GM18505 (cell line): ENCODE results near the gene TEN1.
"Not testable (repeated sequence)": the region's sequence is repeated elsewhere in the genome, so short reads cannot be mapped to it uniquely, and the experiment has no call there.

ENCODE experiments used
- ATAC-seq: cut with Tn5 transposase; IDR thresholded peaks from one replicate; pipeline ENCODE4 v1.9.1; 2021; ENCODE audit not compliant: unreplicated experiment
- POLR2A ChIP-seq: IDR thresholded peaks from 4 replicates; pipeline ENCODE4 v1.6.1; 2011; ENCODE audit warnings: borderline replicate concordance; ENCODE audit not compliant: insufficient read depth, insufficient read length; ENCODE audit errors: extremely low read depth

The TEN1 gene

GRCh38 chr17:75959051-75959838, 19.8 kb upstream of the TEN1 start:
- no peak for ATAC-seq
- no peak for TF ChIP-seq POLR2A

GRCh38 chr17:75959839-75960511, 19.1 kb upstream of the TEN1 start:
- ATAC-seq: no peak
- no peak for TF ChIP-seq POLR2A

- no peak for TF ChIP-seq POLR2A
- no peak for ATAC-seq
Observed at GRCh38 chr17:75965468-75965867, 13.6 kb upstream of the TEN1 start.

DNA sequence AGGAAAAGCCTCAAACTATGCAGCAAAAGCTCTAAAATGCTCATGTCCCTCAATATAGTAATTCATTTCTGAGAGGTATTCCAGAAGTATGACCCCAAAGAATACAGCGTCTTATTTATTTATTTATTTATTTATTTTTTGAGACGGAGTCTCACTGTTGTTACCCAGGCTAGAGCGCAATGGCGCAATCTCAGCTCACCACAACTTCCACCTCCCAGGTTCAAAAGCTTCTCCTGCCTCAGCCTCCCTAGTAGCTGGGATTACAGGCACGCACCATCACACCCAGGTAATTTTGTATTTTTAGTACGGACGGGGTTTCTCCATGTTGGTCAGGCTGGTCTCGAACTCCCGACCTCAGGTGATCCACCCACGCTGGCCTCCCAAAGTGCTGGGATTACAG, 10.0 kb upstream of the TEN1 start:
- not testable (repeated sequence) for ATAC-seq

GRCh38 chr17:75970011-75970523, 9.0 kb upstream of the TEN1 start:
- no peak for TF ChIP-seq POLR2A

GRCh38 chr17:75970626-75971025, 8.4 kb upstream of the TEN1 start:
- ATAC-seq: no peak
- TF ChIP-seq POLR2A: no peak

More at GRCh38 chr17:75970011-75970523, 9.0 kb upstream of the TEN1 start:
- ATAC-seq: no peak

DNA sequence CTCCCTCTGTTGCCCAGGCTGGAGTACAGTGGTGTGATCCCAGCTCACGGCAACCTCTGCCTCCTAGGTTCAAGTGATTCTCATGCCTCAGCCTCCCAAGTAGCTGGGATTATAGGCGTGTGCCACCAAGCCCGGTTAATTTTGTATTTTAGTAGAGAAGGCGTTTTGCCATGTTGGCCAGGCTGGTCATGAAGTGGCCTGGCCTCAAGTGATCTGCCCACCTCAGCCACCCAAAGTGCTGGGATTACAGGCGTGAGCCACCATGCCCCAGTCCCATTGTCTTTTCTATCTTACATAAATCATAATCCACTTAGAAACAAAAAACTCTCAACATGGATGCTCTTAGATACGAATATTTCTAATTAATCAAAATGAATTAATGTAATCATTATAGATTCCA, 3.9 kb upstream of the TEN1 start:
- ATAC-seq: not testable (repeated sequence)

GRCh38 chr17:75975757-75976174, 3.3 kb upstream of the TEN1 start:
- no peak for ATAC-seq
- TF ChIP-seq POLR2A: no peak

DNA sequence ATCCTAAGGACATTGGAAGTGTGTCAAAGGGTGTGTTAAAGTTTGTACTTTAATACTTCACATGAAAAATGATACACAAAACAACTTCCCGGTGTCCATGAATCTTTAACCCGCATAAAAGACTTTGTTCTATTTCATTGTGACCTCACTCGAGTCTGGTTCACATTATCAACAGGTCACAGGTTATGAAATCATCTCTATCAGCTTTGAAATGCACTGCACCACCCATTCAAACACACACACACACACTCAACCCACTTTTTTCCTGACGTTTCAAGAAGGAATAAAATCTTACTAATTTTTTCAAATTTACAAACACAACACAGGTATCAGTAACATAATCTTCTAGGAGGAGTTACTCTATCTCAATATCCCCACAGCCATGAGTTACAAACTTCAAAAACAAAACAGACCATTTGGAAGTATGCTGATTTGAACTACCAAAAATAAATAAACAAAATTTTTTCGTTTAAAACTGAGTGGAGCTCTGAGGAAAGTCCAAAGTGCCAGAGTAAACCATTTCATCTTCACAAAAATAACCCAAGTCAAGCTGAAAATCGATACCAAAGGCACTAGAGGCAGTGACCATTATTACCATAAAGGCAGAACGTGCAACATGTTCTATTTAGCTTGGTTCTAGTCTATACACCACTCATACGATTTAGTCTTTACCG, 2.7 kb upstream of the TEN1 start:
- TF ChIP-seq POLR2A: no peak
- ATAC-seq: no peak

DNA sequence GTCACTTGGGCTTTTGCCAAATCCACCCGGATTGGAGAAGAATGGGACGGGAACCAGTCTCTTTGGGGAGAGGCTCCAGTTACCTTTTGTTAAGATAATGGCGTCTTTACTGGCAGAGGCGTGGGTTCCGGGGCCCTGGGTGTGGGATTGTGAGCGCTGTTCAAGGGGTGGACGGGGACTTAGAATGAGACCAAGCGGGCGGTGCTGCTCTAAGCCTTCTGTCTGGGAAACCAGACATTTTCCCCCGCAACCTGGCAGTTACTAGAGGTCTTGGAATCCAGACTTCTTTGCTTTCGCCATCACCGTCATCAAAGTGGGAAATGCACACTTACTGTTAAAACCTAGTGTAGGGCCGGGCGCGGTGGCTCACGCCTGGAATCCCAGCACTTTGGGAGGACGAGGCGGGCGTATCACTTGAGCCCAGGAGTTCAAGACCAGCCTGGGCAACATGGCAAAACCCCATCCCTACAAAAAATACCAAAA, 706 bp downstream of the TEN1 start:
- peak; percentile 21 for ATAC-seq
- TF ChIP-seq POLR2A: no peak

- no peak for ATAC-seq
Observed at GRCh38 chr17:75980188-75981018, 1.4 kb downstream of the TEN1 start.

DNA sequence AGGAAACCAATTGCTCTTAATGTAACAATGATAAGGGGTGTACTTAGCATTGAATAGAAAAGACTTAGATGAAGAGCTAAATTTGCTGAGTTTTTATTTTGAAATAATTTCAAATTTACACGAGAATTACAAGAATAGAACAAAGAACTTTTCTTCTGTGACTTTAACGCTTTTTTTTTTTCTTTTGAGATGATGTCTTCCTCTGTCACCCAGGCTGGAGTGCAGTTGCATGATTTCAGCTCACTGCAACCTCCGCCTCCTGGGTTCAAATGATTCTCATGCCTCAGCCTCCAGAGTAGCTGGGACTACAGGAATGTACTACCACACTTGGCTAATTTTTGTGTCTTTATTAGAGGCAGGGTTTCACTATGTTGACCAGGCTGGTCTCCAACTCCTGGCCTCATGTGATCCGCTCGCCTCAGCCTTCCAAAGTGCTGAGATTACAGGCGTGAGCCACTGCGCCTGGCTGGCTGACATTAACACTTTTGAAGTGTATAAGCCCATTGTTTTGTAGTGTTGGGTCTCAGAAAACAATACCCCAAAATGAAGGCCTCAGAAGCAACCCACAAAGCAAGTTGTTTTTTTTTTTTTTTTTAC, 2.1 kb downstream of the TEN1 start:
- no peak for ATAC-seq
- no peak for TF ChIP-seq POLR2A

More at GRCh38 chr17:75980188-75981018, 1.4 kb downstream of the TEN1 start:
- no peak for TF ChIP-seq POLR2A
